Uterus (tissue), 4 donors: ENCODE measurements around the gene MMP17. TPM values are rescaled to one million over a fixed set of nuclear protein-coding genes. Genes with fewer than 3 reads are reported as not detected.

Experiments
- DNase-seq, 2 donors: peaks; one replicate each; pipeline ENCODE4 v3.0.0-alpha.2; 2019 to 2020
- H3K27ac ChIP-seq, 2 donors: fragments of 200-600 bp; sonication (generic); 1 replicate in 1 of 2; 2 replicates in 1 of 2; pipeline ENCODE4 v1.5.1; 2016 to 2018
- H3K27me3 ChIP-seq, 2 donors: fragments of 200-600 bp; sonication (generic); one replicate each; pipeline ENCODE4 v1.5.1; 2018 to 2019; ENCODE audit warnings: control low read depth in 1 of 2
- H3K36me3 ChIP-seq, 2 donors: fragments of 200-600 bp; sonication (generic); one replicate each; pipeline ENCODE4 v1.5.1; 2019; ENCODE audit warnings: control low read depth in 1 of 2
- H3K4me1 ChIP-seq, 2 donors: fragments of 200-600 bp; sonication (generic); one replicate each; pipeline ENCODE4 v1.5.1; 2018 to 2019; ENCODE audit warnings: control low read depth in 1 of 2
- H3K4me3 ChIP-seq, 2 donors: fragments of 200-600 bp; sonication (generic); 1 replicate in 1 of 2; 2 replicates in 1 of 2; pipeline ENCODE4 v1.5.1; 2018 to 2019; ENCODE audit warnings: mild to moderate bottlenecking in 1 of 2
- H3K9me3 ChIP-seq, 2 donors: fragments of 200-600 bp; sonication (generic); one replicate each; pipeline ENCODE4 v1.5.1; 2019; ENCODE audit warnings: control low read depth in 1 of 2
- POLR2A ChIP-seq, 2 donors: fragments of 450-650 bp; IDR thresholded peaks; one replicate each; pipeline ENCODE4 v1.6.1; 2016; ENCODE audit warnings: antibody characterized with exemption in 2 of 2, mild to moderate bottlenecking in 1 of 2, moderate library complexity in 1 of 2
- intact Hi-C: fragments of 100-400 bp; cut with DNase I; formaldehyde crosslinking; loops from one replicate; pipeline ENCODE4 v1.15.1; 2023; ENCODE audit warnings: low total_unique reads
- total RNA-seq, 4 donors: library from RNA; depleted of rRNA in 3 of 4; stranded (reverse); fragments of >200 nt in 3 of 4; gene quantifications; one replicate each; pipeline versions ENCODE4 v1.1.0 to v1.2.4, GENCODE V29; 2014 to 2023
- TF ChIP-seq, protein P1 (sequence below), 4 experiments: fragments of 200-600 bp in 2 of 4; fragments of 450-650 bp in 2 of 4; sonication (generic) in 2 of 4; IDR thresholded peaks; one replicate each; pipeline ENCODE4 v1.5.1; 2016 to 2019; ENCODE audit warnings: antibody characterized with exemption in 4 of 4, mild to moderate bottlenecking in 2 of 4, moderate library complexity in 1 of 4
- donor health status: DM: yes; HTN: yes; CAD: no.

Gene MMP17
- total RNA-seq, 4 donors from 2014 or later: 0.26 to 17.4 (median 5.0) TPM

DNA sequence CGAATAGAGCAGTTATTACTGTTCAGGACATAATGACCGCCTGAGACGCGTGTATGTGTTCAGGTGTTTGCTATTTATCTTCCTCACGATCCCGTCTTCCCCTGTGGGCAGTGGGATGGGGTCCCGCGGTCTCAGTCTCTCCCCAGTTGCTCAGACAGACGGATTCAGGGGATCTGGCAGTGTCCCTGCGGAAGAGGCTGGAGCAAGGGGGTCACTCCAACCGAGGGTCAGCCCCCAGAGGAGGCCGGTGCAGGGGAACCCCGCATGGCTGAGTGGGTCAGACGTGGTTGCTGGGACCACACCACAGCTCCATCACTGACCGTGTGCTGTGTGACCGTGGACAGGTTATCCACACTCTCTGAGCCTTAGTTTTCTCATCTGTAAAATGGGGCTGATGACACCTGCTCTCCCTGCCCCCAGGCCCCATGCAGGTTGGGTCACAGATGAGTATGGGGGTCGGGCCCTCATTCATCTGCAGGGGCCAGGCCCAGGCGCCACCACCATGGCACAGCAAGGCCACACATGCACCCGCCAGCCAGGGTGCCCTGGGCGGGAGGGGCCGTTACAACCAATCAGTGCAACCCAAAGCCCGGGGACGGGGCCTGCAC, 5.2 kb downstream of the MMP17 start:
- TF ChIP-seq, protein P1, sequence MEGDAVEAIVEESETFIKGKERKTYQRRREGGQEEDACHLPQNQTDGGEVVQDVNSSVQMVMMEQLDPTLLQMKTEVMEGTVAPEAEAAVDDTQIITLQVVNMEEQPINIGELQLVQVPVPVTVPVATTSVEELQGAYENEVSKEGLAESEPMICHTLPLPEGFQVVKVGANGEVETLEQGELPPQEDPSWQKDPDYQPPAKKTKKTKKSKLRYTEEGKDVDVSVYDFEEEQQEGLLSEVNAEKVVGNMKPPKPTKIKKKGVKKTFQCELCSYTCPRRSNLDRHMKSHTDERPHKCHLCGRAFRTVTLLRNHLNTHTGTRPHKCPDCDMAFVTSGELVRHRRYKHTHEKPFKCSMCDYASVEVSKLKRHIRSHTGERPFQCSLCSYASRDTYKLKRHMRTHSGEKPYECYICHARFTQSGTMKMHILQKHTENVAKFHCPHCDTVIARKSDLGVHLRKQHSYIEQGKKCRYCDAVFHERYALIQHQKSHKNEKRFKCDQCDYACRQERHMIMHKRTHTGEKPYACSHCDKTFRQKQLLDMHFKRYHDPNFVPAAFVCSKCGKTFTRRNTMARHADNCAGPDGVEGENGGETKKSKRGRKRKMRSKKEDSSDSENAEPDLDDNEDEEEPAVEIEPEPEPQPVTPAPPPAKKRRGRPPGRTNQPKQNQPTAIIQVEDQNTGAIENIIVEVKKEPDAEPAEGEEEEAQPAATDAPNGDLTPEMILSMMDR (IDR thresholded peaks at IDR 0.05): no peak
- TF ChIP-seq POLR2A (IDR thresholded peaks at IDR 0.05): no peak
- Histone ChIP-seq H3K36me3 (no peaks in the 10 kb centered on the region), H3K9me3 (no peaks in the 10 kb centered on the region), H3K27me3 (peaks cover 0 to 3% of the 10 kb centered on the region in 2 donors), H3K4me1 (peaks cover 0 to 14% of the 10 kb centered on the region in 2 donors), H3K27ac (no peak overlapping the region), H3K4me3 (no peak overlapping the region)
- no peak for DNase-seq
- intact Hi-C loops: no loop called here

DNA sequence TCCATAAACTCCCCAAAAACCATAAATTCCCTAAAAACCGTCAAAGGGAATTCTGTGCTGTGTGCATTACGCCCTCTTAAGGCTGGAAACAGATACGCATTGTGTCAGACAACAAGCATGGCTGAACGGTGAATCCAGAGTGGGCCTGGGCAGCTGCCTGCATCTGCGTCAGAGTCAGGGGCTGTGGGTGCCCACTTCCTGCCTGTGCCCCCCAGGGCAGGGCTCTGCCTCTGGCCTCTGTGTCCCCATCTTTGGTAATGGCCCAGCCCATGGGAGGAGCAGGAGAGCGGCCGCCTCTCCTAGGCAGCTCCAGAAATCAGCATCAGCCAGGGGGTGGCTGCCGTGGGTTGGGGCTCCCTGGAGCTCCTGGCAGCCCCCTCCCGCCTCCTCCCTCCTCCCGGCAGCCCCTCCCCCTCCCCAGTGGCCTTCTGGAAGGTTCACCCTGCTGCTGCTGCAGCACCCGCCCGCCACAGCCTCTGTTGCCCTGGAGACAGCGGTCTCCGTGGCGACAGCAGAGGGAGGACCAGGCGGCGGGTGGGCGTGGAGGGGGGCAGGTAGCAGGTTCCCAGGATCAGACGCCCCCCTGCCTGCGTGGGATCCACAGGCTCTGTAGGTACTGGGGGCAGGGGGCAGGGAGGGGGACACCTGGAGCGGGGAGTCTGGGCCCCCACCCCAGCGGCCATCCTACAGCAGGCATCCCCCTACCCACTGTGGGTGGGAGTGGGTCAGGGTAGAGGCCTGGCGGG, 5.9 kb downstream of the MMP17 start:
- Histone ChIP-seq H3K27ac (no peak overlapping the region), H3K9me3 (no peaks in the 10 kb centered on the region), H3K4me3 (no peak overlapping the region), H3K36me3 (no peaks in the 10 kb centered on the region), H3K27me3 (peaks cover 0 to 3% of the 10 kb centered on the region in 2 donors), H3K4me1 (peaks cover 0 to 14% of the 10 kb centered on the region in 2 donors)
- TF ChIP-seq, protein P1 (IDR thresholded peaks at IDR 0.05): peak in 1 of 4 experiments; percentile 8
- TF ChIP-seq POLR2A (IDR thresholded peaks at IDR 0.05): no peak
- DNase-seq: no peak
- intact Hi-C loops: no loop called here

DNA sequence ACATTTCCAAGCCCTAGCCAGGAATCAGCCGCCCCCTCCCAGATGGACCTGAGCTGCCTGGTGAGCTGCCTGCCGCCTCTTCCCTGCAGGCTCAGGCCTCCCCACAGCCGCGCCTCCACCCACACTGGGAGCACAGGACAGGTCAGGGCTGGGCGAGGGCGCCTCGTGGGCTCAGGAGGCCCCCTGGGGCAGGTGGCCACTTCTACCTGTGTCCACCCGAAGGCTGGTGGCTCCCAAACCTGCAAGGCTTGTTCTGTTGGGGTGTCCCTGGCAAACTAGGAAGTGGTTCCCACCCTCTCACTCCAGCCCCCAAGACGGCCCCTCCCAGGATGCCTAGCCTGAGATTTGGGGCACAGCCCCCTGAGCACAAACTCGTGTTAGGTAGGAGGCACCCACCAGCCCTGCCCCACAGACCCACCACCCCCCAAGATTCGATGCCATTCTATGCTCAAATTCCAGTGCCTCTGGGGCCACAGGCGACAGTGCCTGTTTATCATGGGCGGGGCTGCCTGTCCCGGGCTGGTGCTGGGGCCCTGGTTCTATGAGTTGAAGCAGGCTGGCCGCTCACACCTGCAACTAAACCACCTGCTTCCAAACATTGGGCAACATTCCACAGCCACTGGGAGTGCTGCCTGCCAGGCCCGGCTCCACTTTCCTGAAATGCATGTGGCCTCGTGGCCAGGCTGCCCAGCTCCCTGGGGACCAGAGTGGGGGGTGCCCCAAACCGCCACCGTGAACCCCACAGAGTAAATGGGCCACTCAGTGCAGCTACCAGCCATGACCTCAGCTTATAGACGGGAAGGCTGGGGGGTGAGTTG, 6.8 kb downstream of the MMP17 start:
- no peak for DNase-seq
- Histone ChIP-seq H3K27me3 (peaks cover 0 to 2% of the 10 kb centered on the region in 2 donors), H3K36me3 (no peaks in the 10 kb centered on the region), H3K4me1 (peaks cover 0 to 8% of the 10 kb centered on the region in 2 donors), H3K4me3 (no peak overlapping the region), H3K9me3 (no peaks in the 10 kb centered on the region), H3K27ac (no peak overlapping the region)
- intact Hi-C loops: no loop called here
- TF ChIP-seq, protein P1 (IDR thresholded peaks at IDR 0.05): no peak
- TF ChIP-seq POLR2A (IDR thresholded peaks at IDR 0.05): no peak

DNA sequence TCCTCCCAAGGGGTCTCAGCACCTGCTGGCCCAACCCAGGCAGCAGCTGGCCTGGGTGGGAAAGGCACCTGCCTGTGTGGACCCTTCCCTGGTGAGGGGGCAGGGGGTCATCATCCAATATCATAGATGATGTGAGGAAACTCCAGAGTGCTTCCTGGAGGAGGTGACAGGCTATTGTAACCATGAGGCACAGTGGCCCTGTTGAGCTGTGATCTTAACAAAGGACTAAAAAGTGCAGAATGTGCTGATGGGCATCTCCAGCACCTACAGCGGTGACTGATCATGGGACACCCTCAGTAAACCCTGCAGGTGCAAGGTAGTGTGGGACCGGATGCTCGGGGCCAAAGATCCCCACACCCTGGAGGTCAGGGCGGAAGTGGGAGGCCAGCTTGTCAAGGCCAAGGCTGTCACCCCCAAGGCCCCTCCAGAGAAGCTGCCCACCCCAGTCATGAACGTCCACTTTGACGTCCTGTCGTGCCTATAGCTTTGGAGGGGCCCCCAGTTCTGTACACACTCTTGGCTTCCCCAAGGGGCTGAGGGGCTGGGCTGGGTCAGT, 7.5 kb downstream of the MMP17 start:
- Histone ChIP-seq H3K4me1 (peaks cover 0 to 3% of the 10 kb centered on the region in 2 donors), H3K27me3 (no peaks in the 10 kb centered on the region), H3K27ac (no peak overlapping the region), H3K9me3 (no peaks in the 10 kb centered on the region), H3K36me3 (no peaks in the 10 kb centered on the region), H3K4me3 (no peak overlapping the region)
- TF ChIP-seq, protein P1 (IDR thresholded peaks at IDR 0.05): no peak
- TF ChIP-seq POLR2A (IDR thresholded peaks at IDR 0.05): no peak
- no peak for DNase-seq
- intact Hi-C loops: no loop called here
